Endothelial cell of umbilical vein (primary cell): ENCODE data around the gene ELANE. TPM values are rescaled to one million over a fixed set of nuclear protein-coding genes. Genes with fewer than 3 reads are reported as not detected.

ENCODE experiments used
- BruUV-seq: library from RNA; stranded (reverse); fragments of 400-500 nt; replicated peaks from 2 replicates; lab custom pipeline; 2021; lab: Mats Ljungman, UMichigan
- CTCF ChIA-PET: fragments of 300-600, 350-600 bp; sonication (Branson Sonifier 250); formaldehyde crosslinking; loops from one replicate; lab custom pipeline; 2021; ENCODE audit warnings: antibody characterized with exemption, inconsistent platforms; lab: Charles Lee
- POLR2A ChIA-PET: fragments of 300-600, 350-600 bp; sonication (Branson Sonifier 250); formaldehyde crosslinking; loops from one replicate; lab custom pipeline; 2021; ENCODE audit warnings: antibody characterized with exemption, inconsistent platforms; lab: Charles Lee
- DNase-seq: peaks from one replicate; pipeline ENCODE4 v3.0.0-alpha.2; 2011; ENCODE audit warnings: low read depth, low spot score
- FAIRE-seq: peaks from 2 replicates; lab custom pipeline; 2011; peaks lifted over from hg19 to GRCh38; lab: Jason Lieb, UNC
- H2AFZ ChIP-seq: 2 replicates; pipeline ENCODE4 v1.6.0; 2012; ENCODE audit warnings: low read depth, low read length, control low read depth, inconsistent platforms
- H3K27ac ChIP-seq: 2 replicates; pipeline ENCODE4 v1.5.1; 2011; ENCODE audit warnings: low read depth, mild to moderate bottlenecking, control low read depth, low read length, moderate library complexity; ENCODE audit not compliant: insufficient read depth
- H3K27me3 ChIP-seq, 2 experiments: 2 replicates each; pipeline versions ENCODE4 v1.6.0 to v1.6.1; 2011; ENCODE audit warnings: low read length in 2 of 2, mixed read lengths in 1 of 2; ENCODE audit not compliant: control insufficient read depth in 2 of 2, insufficient read depth in 2 of 2
- H3K36me3 ChIP-seq, 2 experiments: 2 replicates in 1 of 2; 3 replicates in 1 of 2; pipeline ENCODE4 v1.5.1; 2011; ENCODE audit warnings: low read length in 2 of 2, mild to moderate bottlenecking in 1 of 2, moderate library complexity in 1 of 2; ENCODE audit not compliant: control insufficient read depth in 2 of 2, insufficient read depth in 2 of 2; ENCODE audit errors: extremely low read depth in 1 of 2
- H3K4me1 ChIP-seq: 3 replicates; pipeline ENCODE4 v1.5.1; 2011; ENCODE audit warnings: mild to moderate bottlenecking, low read length; ENCODE audit not compliant: control insufficient read depth, insufficient read depth; ENCODE audit errors: extremely low read depth
- H3K4me2 ChIP-seq: 2 replicates; pipeline ENCODE4 v1.6.1; 2011; ENCODE audit warnings: low read length, control low read depth, mixed read lengths; ENCODE audit not compliant: insufficient read depth
- H3K4me3 ChIP-seq, 3 experiments: fragments of 200-600 bp in 1 of 3; sonication (generic), shearing (Covaris generic) in 1 of 3; replicated peaks in 1 of 3; 2 replicates each; pipeline ENCODE4 v1.5.1; 2011 to 2016; ENCODE audit warnings: control low read depth in 3 of 3, low read length in 3 of 3, mild to moderate bottlenecking in 2 of 3, inconsistent platforms in 1 of 3, low read depth in 1 of 3, moderate library complexity in 1 of 3; ENCODE audit not compliant: insufficient read depth in 1 of 3
- H3K79me2 ChIP-seq: 2 replicates; pipeline ENCODE4 v1.6.0; 2012; ENCODE audit warnings: low read length, inconsistent platforms; ENCODE audit not compliant: control insufficient read depth, insufficient read depth
- H3K9ac ChIP-seq: replicated peaks from 2 replicates; pipeline ENCODE3; 2011; ENCODE audit warnings: low read length, control low read depth; ENCODE audit not compliant: insufficient read depth; ENCODE audit errors: extremely low read depth
- H3K9me1 ChIP-seq: replicated peaks from 3 replicates; pipeline ENCODE4 v1.6.0; 2011; ENCODE audit warnings: mild to moderate bottlenecking, low read length; ENCODE audit not compliant: control insufficient read depth, insufficient read depth; ENCODE audit errors: extremely low read depth
- H3K9me3 ChIP-seq: replicated peaks from 2 replicates; pipeline ENCODE4 v1.5.1; 2012; ENCODE audit warnings: low read length, inconsistent platforms; ENCODE audit not compliant: control insufficient read depth, insufficient read depth
- H4K20me1 ChIP-seq: replicated peaks from 2 replicates; pipeline ENCODE3; 2011; ENCODE audit warnings: mild to moderate bottlenecking, low read length; ENCODE audit not compliant: control insufficient read depth, insufficient read depth; ENCODE audit errors: extremely low read depth
- CTCF ChIP-seq, 2 donors: IDR thresholded peaks; 1 replicate in 1 of 2; 2 replicates in 1 of 2; pipeline ENCODE4 v1.5.1; 2011; ENCODE audit warnings: low read length in 2 of 2, mild to moderate bottlenecking in 2 of 2, moderate library complexity in 2 of 2, control low read depth in 1 of 2, inconsistent platforms in 1 of 2, low read depth in 1 of 2; ENCODE audit not compliant: insufficient read depth in 1 of 2; ENCODE audit errors: extremely low read depth in 1 of 2
- EZH2 ChIP-seq: IDR thresholded peaks from 2 replicates; pipeline ENCODE4 v1.6.1; 2012; ENCODE audit warnings: borderline replicate concordance, low read depth, mild to moderate bottlenecking, moderate library complexity, low read length, inconsistent platforms; ENCODE audit not compliant: severe bottlenecking
- FOS ChIP-seq: IDR thresholded peaks from 2 replicates; pipeline ENCODE4 v1.6.1; 2011; ENCODE audit warnings: mild to moderate bottlenecking, low read length, moderate library complexity, borderline replicate concordance; ENCODE audit not compliant: insufficient read depth
- GATA2 ChIP-seq: IDR thresholded peaks from 2 replicates; pipeline ENCODE4 v1.7.0; 2011; ENCODE audit warnings: low read depth, mild to moderate bottlenecking, moderate library complexity, mixed read lengths, low read length; ENCODE audit not compliant: insufficient read length, insufficient read depth
- JUN ChIP-seq: IDR thresholded peaks from 2 replicates; pipeline ENCODE4 v1.6.1; 2011; ENCODE audit warnings: borderline replicate concordance, low read depth; ENCODE audit not compliant: insufficient read length, insufficient read depth
- MAX ChIP-seq: IDR thresholded peaks from 2 replicates; pipeline ENCODE4 v1.6.1; 2011; ENCODE audit not compliant: insufficient read depth, insufficient read length
- MYC ChIP-seq: IDR thresholded peaks from one replicate; pipeline ENCODE4 v1.6.1; 2011; ENCODE audit warnings: mild to moderate bottlenecking, low read depth, low read length
- POLR2A ChIP-seq: IDR thresholded peaks from 2 replicates; pipeline ENCODE4 v1.6.1; 2012; ENCODE audit warnings: low read depth, mild to moderate bottlenecking, control low read depth, low read length
- POLR2AphosphoS5 ChIP-seq: IDR thresholded peaks from 2 replicates; pipeline ENCODE4 v1.6.1; 2012; ENCODE audit warnings: low read depth, mild to moderate bottlenecking, control low read depth, low read length, moderate library complexity; ENCODE audit not compliant: insufficient read depth
- dilution Hi-C: fragments of 300-500 bp; cut with MboI; formaldehyde crosslinking; loops from one replicate; pipeline ENCODE4 v1.15.0; 2019; ENCODE audit warnings: low sequenced_read_pairs; ENCODE audit not compliant: extremely low pct_ligation_motif_present
- intact Hi-C: fragments of 100-400 bp; cut with micrococcal nuclease; formaldehyde crosslinking; loops from one replicate; pipeline ENCODE4 v1.10.0; 2022
- polyA plus RNA-seq, 4 experiments: library from polyadenylated mRNA; depleted of rRNA in 3 of 4; stranded (reverse) in 3 of 4; unstranded in 1 of 4; fragments of >200 nt; gene quantifications; 2 replicates each; pipeline versions ENCODE4 v1.2.1 to v1.2.3, GENCODE V29; 2011 to 2012; ENCODE audit warnings: missing spikeins in 1 of 4
- total RNA-seq: library from RNA; stranded (reverse); gene quantifications from 2 replicates; pipeline ENCODE4 v1.2.3, GENCODE V29; 2021

Gene ELANE
- total and polyA plus RNA-seq, 2 donors (not counting 3 experiments of a cell fraction or from before 2014, with no cell fraction given): not detected

GRCh38 chr19:850221-850978 lies 1.7 kb upstream of the ELANE start:
- no TSS peak for BruUV-seq
- Histone ChIP-seq H3K79me2 (no peaks in the 10 kb centered on the region), H4K20me1 (no peaks in the 10 kb centered on the region), H2AFZ (peak overlapping the region; percentile 55), H3K9me3 (no peaks in the 10 kb centered on the region), H3K9me1 (no peaks in the 10 kb centered on the region), H3K4me2 (no peak overlapping the region), H3K4me1 (no peaks in the 10 kb centered on the region), H3K9ac (no peak overlapping the region), H3K4me3 (no peak overlapping the region), H3K27me3 (no peaks in the 10 kb centered on the region), H3K27ac (no peak overlapping the region), H3K36me3 (no peaks in the 10 kb centered on the region)
- no peak for DNase-seq
- CTCF ChIA-PET: interaction anchor here (1.1 kb wide), 1 partner anchor 81 kb away, joined by 10 read pairs; no protein-coding TSS in a partner anchor
- no peak for TF ChIP-seq GATA2
- TF ChIP-seq POLR2A: no peak
- no peak for TF ChIP-seq POLR2AphosphoS5
- TF ChIP-seq CTCF (IDR thresholded peaks at IDR 0.05; ENCODE audit: extremely low read depth in 1 of 2, insufficient read depth in 1 of 2, low read depth in 1 of 2, low read length in 2 of 2): no peak
- TF ChIP-seq MAX: no peak
- TF ChIP-seq JUN: no peak
- no peak for TF ChIP-seq FOS
- no peak for TF ChIP-seq MYC
- no peak for TF ChIP-seq EZH2
- POLR2A ChIA-PET: no interaction called here
- dilution Hi-C loops: no loop called here
- FAIRE-seq: no peak
- intact Hi-C loops: no loop called here
